Femur (tissue), 1 donor: Measurements from ENCODE around the gene TUBA4B.
"Not testable (repeated sequence)": the region's sequence is repeated elsewhere in the genome, so short reads cannot be mapped to it uniquely, and the experiment has no call there.

Source experiments
- DNase-seq: peaks from one replicate; pipeline ENCODE4 v3.0.0-alpha.2; 2017

The TUBA4B gene

DNA sequence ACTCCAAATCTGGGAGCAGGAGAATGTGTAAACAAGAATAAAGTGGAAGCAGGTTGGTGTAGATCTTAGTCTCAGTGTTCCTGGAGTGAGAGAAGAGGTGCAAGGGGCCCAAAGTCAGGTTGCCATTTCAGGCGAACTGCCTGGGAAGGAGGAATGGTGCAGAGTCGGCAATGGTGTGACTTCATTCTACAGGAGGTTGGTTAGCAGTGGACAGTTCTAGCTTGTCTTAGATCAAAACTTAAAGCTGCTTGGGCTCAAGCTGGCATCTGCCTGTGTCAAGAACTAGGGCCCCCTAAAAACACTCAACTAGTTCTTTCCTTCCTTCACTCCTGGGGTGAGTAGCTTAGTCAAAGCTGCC, 4.2 kb upstream of the TUBA4B start:
- DNase-seq = no peak

DNA sequence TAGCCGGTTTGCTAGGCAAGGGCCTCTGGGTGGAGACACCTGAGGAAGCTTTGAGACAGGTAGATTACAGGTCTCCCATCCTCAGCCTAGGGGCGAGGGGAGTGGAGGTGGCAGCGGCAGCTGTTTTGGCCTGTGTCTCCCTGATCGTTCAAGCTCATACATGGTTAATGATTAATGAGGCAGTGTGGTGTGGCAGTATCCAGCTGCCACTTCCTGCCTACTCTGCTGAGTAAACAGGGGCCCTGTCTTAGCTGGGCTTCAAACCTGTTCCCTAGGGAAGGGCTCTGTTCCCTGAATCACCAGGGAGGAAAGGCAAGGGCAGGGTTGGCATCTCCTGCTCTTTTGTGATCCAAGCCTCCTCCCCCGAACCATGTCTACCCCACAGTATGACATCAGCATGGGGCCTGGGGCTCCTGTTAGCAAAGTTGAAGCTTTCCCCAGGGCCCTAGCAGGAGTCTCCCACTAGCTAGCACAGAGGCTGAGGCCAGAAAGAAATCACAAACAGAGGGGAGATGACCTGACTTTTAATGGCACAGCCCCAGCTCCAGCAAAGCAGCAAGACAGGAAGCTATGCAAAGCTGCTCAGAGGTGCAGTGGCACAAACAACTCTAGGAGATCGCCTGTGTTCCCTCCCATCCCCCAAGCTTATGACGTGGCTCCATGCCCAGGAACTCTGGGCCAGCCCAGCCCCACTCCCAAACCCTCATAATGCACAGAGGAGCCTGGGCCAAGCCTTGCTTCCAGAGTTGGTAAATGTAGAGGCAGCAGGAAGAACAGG, 3.7 kb upstream of the TUBA4B start:
- DNase-seq = peak; percentile 77

DNA sequence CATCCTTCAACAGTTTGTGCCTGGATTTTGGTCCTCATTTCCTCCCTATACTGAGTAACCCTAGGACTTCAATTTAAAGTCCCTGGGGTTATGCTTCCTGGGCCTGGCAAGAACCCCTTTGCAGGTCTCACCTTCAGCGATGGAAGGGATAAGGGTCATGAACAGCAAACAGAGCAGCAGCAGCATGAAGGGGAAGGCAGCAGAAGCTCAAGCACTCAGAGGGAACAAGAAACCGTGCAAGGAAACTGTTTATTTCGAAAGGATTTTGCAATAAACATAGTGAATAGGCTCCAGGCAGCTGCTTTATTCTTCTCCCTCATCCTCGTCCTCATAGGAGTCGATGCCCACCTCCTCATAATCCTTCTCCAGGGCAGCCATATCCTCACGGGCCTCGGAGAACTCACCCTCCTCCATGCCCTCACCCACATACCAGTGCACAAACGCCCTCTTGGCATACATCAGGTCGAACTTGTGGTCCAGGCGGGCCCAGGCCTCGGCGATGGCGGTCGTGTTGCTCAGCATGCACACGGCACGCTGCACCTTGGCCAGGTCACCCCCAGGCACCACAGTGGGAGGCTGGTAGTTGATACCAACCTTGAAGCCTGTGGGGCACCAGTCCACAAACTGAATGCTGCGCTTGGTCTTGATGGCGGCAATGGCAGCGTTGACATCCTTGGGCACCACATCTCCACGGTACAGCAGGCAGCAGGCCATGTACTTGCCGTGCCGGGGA, 2.8 kb upstream of the TUBA4B start:
- DNase-seq = no peak

DNA sequence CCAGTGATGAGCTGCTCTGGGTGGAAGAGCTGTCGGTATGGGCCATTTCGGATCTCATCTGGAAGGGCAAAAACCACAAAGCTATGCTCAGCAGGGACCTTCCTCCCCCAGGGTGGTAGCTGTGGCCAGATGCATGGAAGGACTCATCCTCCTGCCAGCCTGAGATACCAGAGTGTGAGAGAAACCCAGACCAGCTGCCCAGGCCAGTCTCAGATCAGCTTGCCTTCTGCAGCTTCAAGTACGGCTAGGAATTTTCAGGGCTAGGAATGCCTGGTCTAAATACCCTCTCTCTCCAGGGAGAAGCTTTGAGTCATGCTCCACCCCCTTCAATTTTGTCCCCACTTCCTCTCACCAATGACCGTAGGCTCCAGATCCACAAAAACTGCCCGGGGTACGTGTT, 1.4 kb upstream of the TUBA4B start:
- DNase-seq = no peak

DNA sequence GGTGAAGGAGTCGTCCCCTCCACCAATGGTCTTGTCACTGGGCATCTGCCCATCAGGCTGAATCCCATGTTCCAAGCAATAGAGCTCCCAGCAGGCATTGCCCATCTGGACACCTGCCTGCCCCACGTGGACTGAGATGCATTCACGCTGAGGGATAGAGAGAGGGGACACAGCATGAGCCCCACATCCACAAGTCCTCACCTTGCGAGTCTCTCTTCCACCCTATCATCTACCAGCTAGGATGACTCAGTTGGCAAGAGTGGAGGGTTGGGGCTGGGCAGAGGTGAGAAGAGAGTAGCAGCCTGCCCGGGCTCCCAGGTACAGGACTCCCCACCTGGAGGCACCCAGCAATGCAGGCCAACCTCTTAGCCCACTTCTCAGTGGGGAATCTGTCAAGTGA, 959 bp upstream of the TUBA4B start:
- DNase-seq = no peak

DNA sequence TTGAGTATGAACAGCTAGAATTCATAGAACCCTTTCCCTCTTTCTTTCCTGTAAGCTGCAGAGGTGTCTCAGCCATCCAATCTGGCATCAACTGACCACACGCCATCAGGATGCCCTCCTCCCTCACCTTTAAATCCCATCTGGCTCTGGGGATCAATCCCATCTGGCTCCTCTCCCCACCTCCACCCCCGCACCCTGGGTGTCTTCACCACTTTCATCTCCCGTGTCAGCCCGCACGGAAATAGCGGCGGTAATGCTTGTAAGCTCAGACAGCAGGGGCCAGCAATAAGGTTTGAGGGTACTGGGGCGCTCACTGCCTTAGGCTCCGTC, 508 bp upstream of the TUBA4B start:
- DNase-seq = no peak

DNA sequence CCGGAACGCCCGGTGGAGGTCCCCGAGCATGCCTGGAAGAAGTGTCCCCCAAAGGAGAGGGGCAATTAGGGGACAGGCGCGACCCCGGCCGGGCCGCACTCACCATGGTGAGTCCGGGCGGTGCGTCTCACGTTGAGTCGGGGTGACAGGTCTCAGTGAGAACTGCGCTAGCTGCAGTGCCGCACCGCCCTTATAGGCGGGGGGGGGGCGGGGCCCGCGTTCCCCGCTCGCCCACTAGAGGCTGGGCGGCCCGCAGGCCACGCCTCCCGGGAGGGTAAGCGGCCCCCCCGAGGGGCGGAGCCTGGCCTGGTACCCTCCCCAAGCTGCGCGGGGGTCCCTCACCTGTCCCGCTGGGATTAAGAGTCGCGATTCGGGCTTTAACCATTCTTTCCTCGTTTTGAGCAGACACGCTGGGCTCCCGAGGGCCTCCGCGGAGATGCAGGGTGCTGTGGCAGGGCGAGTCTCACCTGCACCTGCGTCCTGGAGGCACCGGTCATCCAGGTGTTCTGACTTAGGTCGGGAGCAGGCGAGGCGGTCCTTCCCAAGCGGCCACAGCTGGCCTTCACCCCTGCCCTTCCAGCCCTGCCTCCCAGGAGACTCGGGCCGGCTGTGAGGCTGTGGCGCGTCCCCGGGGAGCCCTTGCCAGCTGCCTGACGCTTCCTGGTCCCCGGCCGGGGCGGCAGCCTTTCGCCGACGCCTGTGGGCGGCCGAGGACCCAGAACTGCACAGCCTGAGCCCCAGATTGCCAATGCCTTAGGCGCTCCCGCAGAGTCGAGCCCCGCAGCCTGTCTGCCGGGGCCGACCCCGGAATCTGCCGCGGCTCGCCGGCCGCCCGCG, 928 bp downstream of the TUBA4B start, which contains the start of gene TUBA4A:
TSS of gene TUBA4A (minus strand) at position 166 of the 837 bp plus-strand sequence. CDS start at position 106, 60 bp downstream.
- DNase-seq = peak; percentile 79

DNA sequence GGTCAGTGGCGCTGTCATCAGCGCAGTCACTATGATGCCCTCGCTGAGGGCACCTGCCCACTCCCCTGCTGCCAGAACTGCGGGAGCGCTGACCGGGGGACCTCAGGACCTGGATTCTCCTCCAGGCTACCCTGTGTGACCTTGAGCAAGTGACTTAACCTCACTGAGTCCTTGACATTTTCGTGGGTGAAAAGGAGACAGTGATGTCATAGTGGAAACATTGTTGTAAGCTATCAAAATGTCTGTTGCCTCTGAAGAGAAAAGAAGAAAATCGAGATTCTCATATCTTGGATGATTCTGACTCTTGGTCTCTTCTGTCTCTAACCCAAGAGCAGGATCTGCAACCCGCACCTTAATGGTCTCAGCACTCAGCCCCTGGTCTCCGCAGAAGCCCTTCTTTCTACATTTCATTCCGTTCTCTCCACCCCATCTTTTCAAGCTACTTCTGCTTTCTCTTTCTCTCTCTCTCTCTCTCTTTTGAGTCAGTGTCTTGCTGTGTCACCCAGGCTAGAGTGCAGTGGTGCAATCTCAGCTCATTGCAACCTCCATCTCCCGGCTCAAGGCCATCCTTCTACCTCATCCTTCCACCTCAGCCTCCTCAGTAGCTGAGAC, 1.7 kb downstream of the TUBA4B start:
- no peak for DNase-seq

DNA sequence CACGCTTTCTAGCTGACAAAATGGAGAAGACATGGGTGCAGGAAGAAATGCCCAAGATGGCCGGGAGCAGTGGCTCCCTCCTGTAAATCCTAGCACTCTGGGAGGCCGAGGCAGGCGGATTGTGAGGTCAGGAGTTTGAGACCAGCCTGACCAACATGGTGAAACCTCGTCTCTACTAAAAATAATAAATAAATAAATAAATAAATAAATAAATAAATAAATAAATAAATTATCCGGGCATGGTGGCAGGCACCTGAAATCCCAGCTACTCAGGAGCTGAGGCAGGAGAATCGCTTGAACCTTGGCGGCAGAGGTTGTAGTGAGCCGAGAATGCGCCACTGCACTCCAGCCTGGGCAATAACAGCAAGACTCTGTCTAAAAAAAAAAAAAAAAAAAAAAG, 5.9 kb downstream of the TUBA4B start:
- not testable (repeated sequence) for DNase-seq

DNA sequence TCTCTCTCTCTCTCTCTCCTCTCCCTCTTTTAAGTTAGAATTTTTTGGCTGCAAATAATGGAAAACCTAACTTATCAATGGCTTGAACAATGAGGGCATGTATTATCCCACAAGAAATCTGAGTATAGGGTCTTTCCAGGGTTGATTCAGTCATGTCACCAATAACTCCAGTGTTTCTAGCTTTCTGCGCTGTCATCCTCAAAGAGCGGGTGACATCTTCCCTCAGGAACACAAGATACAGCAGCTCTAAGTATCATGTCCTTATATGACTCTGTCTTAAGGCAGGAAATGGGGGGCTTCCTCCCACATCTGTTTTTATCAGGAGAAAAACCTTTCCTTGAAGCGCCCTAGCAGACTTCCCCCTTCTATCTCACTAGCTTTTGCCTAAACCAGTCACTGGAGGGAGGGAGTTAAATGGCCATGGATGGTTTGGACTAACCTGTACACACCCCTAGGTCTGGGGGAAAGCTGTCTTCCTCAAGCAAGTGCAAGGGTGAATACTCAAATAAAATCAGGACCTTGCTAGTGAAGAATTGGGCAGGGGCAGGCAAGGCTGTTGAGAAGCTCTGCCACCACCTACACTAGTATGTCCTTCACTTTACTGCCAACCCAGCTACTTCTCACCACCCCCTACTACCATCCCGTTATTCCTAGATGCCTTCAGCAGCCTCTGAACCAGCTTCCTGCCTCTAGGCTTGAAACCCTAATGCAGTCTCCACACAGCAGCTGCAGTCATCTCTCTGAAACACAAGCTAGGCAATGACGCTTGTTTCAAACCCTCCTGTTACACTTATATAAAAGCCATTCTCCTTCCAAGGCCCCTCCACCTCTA, 8.2 kb downstream of the TUBA4B start:
- no peak for DNase-seq

DNA sequence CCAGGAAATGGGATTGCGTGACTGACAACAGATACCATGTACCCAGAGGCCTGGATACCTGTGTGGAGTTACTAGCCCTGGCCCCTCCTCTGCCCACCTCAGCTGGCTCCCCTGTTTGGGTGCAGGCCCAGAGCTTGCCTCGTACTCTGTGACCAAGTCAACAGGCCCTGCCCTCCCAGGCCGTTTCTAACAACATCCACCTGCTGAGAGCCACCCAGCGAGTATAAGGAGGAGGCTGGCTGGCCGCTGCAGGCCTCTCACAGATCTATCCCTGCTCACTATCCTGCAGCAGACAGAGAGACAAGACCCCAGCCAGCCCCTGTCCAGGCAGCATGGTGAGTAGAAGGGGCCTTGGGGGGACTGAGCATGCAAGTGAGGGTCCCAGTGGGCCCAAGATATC, 13.2 kb downstream of the TUBA4B start:
- DNase-seq = no peak

DNA sequence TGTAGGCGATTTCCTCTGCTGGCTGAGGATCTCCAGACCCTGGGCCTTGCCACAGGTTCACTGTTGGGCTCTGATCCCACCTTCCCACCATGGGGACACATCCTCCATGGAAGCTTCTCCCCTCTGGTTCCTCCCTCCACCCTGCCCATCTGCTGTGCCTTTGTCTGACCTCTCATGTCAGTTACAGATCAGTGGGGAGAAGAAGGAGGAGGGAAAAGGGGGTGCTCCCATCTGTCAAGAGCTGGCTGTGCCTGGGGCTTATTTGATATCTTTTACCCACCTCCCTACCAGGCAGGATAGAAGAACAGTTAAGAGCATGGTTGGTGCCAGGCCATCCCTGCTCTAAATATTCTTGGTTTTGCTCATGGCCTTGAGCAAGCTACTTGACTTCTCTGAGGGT, 13.8 kb downstream of the TUBA4B start:
- DNase-seq = no peak

DNA sequence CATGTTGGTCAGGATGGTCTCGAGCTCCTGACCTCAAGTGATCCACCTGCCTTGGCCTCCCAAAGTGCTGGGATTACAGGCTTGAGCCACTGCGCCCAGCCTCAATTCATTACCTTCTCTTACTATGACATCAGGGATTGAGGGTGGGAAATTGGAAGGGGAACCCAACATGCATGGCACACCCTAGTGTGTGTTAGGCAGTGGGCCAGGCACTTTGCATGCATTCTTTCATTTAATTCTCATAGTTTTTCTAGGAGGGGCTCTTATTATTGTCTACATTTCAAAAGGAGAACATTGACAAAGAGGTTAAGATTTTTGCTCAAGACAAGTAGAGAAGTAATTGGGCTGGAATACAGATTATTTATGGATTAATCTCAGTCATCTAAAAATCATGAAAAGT, 15.3 kb downstream of the TUBA4B start:
- DNase-seq = no peak

DNA sequence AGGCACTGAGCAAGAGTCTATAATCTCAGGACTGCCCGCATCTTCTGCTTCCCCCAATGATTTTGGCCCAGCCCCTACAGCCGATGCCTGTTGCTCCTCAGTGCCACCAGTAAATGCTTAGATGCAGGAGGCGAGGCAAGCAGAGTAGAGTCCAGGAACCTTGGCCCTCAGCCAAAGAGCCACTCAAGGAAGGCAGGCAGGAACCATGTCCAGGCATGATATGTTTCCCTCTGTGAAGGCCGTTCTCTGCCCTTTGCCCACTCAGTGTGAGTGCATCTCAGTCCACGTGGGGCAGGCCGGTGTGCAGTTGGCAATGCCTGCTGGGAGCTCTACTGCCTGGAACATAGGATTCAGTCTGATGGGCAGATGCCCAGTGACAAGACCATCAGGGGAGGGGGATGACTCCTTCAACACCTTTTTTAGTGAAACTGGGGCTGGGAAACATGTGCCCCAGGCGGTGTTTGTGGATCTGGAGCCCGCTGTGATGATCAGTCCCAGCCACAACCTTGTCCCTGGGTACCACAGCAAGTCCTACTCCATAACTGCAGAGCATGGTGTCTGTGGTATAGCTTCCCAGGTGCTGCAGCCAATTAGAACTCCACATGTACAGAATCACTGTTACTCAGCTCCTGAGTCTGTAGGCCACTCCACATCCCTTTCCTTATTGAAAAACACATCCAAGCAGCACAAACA, 16.5 kb downstream of the TUBA4B start:
- no peak for DNase-seq

DNA sequence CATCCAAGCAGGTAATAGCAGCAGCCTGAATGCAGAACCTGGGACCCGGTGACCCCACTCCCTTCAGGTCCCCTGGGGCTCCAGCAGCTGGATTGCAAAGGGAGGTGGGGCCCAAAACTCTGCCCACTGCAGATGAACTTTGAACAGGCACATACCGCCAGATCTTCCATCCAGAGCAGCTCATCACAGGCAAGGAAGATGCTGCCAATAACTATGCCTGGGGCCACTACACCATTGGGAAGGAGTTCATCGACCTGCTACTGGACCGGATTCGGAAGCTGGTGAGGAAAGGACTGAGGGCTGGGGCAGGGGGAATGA, 17.0 kb downstream of the TUBA4B start:
- no peak for DNase-seq

DNA sequence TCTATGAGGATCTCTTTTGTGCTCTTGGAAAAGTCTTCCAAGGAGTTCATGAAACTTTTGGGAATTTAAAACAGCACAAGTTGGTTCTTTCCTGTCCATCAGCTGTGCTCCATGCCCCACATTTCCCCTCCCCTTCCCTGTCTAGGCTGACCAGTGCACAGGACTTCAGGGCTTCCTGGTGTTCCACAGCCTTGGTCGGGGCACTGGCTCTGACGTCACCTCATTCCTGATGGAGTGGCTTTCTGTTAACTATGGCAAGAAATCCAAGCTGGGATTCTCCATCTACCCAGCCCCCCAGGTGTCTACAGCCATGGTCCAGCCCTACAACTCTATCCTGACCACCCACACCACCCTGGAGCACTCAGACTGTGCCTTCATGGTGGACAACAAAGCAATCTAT, 18.0 kb downstream of the TUBA4B start:
- no peak for DNase-seq

DNA sequence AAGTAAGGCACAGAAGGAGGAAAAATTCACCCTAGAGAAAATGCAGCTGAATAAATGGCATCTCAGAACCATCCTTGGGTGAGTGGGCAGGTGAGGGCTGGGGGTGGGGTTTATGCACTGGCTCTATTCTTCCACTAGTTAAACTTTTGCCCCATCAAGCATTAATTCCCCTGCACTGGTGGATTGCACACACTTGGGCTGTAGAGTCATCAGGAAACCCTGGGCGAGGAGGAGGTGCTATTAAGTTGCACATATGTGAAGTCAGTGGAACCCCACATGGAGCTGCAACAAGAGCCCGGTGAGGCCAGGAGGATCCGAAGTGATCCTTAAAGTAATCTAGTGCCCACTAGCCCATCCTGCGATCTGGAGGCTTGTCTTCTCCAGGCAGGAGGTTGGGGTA, 19.3 kb downstream of the TUBA4B start:
- DNase-seq = no peak

DNA sequence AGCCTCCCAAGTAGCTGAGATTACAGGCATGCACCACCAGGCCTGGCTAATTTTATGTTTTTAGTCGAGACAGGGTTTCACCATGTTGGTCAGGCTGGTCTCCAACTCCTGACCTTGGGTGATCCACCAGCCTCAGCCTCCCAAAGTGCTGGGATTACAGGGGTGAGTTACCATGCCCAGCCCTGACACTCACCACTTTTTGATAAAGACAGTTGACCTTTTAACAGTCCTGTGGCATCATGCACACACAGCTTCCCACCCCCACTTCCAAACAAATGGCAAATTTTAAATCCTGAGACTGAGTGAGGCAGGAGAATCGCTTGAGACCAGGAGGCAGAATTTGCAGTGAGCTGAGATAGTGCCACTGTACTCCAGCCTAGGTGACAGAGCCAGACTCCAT, 20.0 kb downstream of the TUBA4B start:
- no peak for DNase-seq

DNA sequence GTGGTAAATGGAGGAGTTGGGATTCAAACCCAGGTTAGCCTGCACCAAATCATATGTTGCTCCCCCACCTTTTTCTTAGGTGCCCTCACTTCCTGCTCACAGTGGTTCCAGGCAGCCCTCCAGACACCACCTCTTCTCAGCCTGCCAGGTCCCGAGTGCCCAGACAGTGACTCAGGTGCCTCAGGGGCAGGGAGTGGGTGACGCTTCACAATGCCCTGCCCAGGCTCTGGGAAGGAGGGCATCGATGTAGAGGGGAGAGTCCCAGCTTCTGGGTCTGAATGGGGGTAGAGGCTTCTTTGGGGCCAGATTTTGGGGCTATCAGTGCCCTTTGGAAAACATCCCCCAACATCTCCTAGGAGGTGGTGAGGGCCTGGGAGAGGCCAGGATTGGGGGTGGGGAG, 20.9 kb downstream of the TUBA4B start:
- DNase-seq = no peak

DNA sequence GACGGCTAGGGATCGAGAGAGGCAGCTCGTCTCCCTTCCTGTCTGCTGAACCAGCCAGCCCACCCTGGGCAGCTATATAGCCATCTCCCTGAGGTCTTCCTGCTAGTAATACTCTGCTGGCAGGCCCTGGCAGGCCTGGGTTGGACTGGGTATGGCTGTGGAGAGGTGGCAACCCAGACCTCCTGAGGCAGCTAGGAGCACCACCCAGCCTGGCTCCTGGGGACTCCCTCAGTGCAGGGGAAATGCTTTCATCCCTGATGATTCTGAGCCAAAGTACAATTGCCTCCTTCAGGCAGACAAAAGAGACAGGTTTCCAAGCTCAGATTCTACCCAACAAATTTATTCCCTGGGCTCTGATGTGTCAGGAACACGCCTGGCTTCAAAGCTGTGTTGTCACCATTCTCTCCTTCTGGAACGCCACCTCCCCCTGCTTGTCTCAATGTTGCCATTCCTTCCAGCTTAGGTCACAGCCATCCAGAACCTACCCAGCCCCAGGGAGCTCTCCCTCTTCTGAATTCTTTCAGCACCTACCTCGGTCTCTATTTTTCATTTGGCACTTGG, 21.4 kb downstream of the TUBA4B start:
- DNase-seq = no peak
